Left lobe of liver (tissue), 2 donors: Measurements from ENCODE around the gene TACO1. TPM values are rescaled to one million over a fixed set of nuclear protein-coding genes. Genes with fewer than 3 reads are reported as not detected.

ENCODE experiments used
- ATAC-seq: fragments of 200-7000 bp; cut with Tn5 transposase; one replicate; pipeline ENCODE4 v1.9.1; 2020; ENCODE audit warnings: mild to moderate bottlenecking, moderate library complexity
- DNase-seq: peaks from one replicate; pipeline ENCODE4 v3.0.0-alpha.2; 2020; ENCODE audit warnings: low spot score
- total RNA-seq: library from RNA; stranded (reverse); gene quantifications from one replicate; pipeline ENCODE4 v1.2.1, GENCODE V29; 2021
- donor health status: DM: no; HTN: no; CAD: no; lungs with moderate emphysema.
- donor health status: DM: no; HTN: yes; CAD: no.

Gene TACO1
- total RNA-seq, 1 donor from 2014 or later = 47.9 TPM

- DNase-seq = no peak
- ATAC-seq = peak; percentile 41
Measured at GRCh38 chr17:63635787-63636186, 35.1 kb downstream of the TACO1 start.

GRCh38 chr17:63639125-63639524 is 38.4 kb downstream of the TACO1 start:
- DNase-seq (no peak), ATAC-seq (no peak)

GRCh38 chr17:63640038-63640437 is 39.3 kb downstream of the TACO1 start:
- DNase-seq (no peak), ATAC-seq (no peak)

- ATAC-seq = peak; percentile 58
Measured at GRCh38 chr17:63641692-63642448, 41.2 kb downstream of the TACO1 start.

GRCh38 chr17:63644846-63645245 is 44.2 kb downstream of the TACO1 start:
- no peak for DNase-seq
- ATAC-seq = no peak

More at GRCh38 chr17:63641692-63642448, 41.2 kb downstream of the TACO1 start:
- no peak for DNase-seq

GRCh38 chr17:63645775-63646487 is 45.2 kb downstream of the TACO1 start:
- ATAC-seq = no peak

GRCh38 chr17:63646488-63646806 is 45.8 kb downstream of the TACO1 start:
- ATAC-seq = no peak
- DNase-seq = no peak

More at GRCh38 chr17:63645775-63646487, 45.2 kb downstream of the TACO1 start:
- DNase-seq = no peak

- DNase-seq (no peak), ATAC-seq (no peak)
Measured at GRCh38 chr17:63647065-63647725, 46.5 kb downstream of the TACO1 start.

- DNase-seq (no peak), ATAC-seq (no peak)
Measured at GRCh38 chr17:63647936-63648335, 47.2 kb downstream of the TACO1 start.

- DNase-seq (no peak), ATAC-seq (peak; percentile 52)
Measured at GRCh38 chr17:63649813-63650212, 49.1 kb downstream of the TACO1 start.

- ATAC-seq (no peak), DNase-seq (no peak)
Measured at GRCh38 chr17:63652106-63652505, 51.4 kb downstream of the TACO1 start.

- no peak for ATAC-seq
- no peak for DNase-seq
Measured at GRCh38 chr17:63653050-63653449, 52.4 kb downstream of the TACO1 start.

GRCh38 chr17:63657786-63658185 is 57.1 kb downstream of the TACO1 start:
- no peak for ATAC-seq

More at GRCh38 chr17:63657786-63658185, 57.1 kb downstream of the TACO1 start:
- DNase-seq = no peak

Other genes starting within 250 kb of the TACO1 start
- 22.4 TPM for gene CYB561, start 154.6 kb upstream of the TACO1 start, total RNA-seq
- gene ACE, start 123.8 kb upstream of the TACO1 start, total RNA-seq = 1.0 TPM
- gene KCNH6, start 77.5 kb upstream of the TACO1 start, total RNA-seq = not detected
- gene DCAF7, start 50.4 kb upstream of the TACO1 start, total RNA-seq = 24.3 TPM
- gene MAP3K3, start 21.5 kb downstream of the TACO1 start, total RNA-seq = 11.6 TPM
- 5.8 TPM for gene LIMD2, start 99.2 kb downstream of the TACO1 start, total RNA-seq
- gene STRADA, start 140.9 kb downstream of the TACO1 start, total RNA-seq = 13.4 TPM
- gene CCDC47, start 172.7 kb downstream of the TACO1 start, total RNA-seq = 65.2 TPM
- 33.6 TPM for gene DDX42, start 173.3 kb downstream of the TACO1 start, total RNA-seq
- 67.0 TPM for gene PSMC5, start 226.5 kb downstream of the TACO1 start, total RNA-seq
- gene FTSJ3, start 226.8 kb downstream of the TACO1 start, total RNA-seq = 16.3 TPM
- 73.9 TPM for gene SMARCD2, start 241.8 kb downstream of the TACO1 start, total RNA-seq